BLaER1 (cell line): ENCODE results near the gene TUB.

Source experiments
- H3K27ac ChIP-seq: shearing (Covaris generic); formaldehyde crosslinking; 2 replicates; pipeline ENCODE4 v1.8.1; 2022
- H3K27me3 ChIP-seq: shearing (Covaris generic); formaldehyde crosslinking; 2 replicates; pipeline ENCODE4 v1.8.1; 2022
- H3K36me3 ChIP-seq: shearing (Covaris generic); formaldehyde crosslinking; 2 replicates; pipeline ENCODE4 v1.8.1; 2022
- H3K4me1 ChIP-seq: shearing (Covaris generic); formaldehyde crosslinking; 2 replicates; pipeline ENCODE4 v1.8.1; 2022
- H3K4me2 ChIP-seq: shearing (Covaris generic); formaldehyde crosslinking; 2 replicates; pipeline ENCODE4 v1.8.1; 2022
- H3K4me3 ChIP-seq: shearing (Covaris generic); formaldehyde crosslinking; 2 replicates; pipeline ENCODE4 v1.8.1; 2022
- H3K9ac ChIP-seq: shearing (Covaris generic); formaldehyde crosslinking; 2 replicates; pipeline ENCODE4 v1.8.1; 2022
- H3K9me3 ChIP-seq: shearing (Covaris generic); formaldehyde crosslinking; 2 replicates; pipeline ENCODE4 v1.8.1; 2022
- H4K20me1 ChIP-seq: shearing (Covaris generic); formaldehyde crosslinking; 2 replicates; pipeline ENCODE4 v1.8.1; 2022
- Cebpa-rat ChIP-seq: shearing (Covaris generic); IDR thresholded peaks from 2 replicates; pipeline ENCODE4 v1.8.1; 2022

The TUB gene

DNA sequence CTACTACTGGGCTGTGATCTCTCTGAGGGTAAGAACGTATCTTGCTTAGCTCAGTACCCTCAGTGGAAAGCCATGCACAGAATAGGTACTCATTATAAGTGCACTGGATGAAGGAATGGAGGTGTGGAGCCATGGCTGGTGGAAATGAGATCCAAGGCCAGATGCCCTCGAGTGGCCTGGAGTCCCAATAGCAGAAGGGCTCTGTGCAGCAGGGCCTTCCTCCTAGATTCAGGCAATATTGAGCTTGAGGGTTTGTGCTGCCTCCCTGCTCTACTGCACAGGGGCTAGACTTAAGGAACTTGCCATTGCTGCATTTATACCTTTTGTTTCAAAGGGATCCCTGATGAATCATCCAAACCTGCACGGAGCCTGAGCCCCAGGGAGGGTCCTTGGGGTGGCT, 33.6 kb upstream of the TUB start:
- no peaks in the 10 kb centered on the region for H4K20me1 ChIP-seq
- H3K9me3 ChIP-seq = no peaks in the 10 kb centered on the region
- no peak for TF ChIP-seq Cebpa-rat
- H3K9ac ChIP-seq = no peak overlapping the region
- no peaks in the 10 kb centered on the region for H3K27me3 ChIP-seq
- no peak overlapping the region for H3K27ac ChIP-seq
- no peaks in the 10 kb centered on the region for H3K36me3 ChIP-seq
- H3K4me1 ChIP-seq = no peaks in the 10 kb centered on the region
- H3K4me2 ChIP-seq = no peak overlapping the region
- H3K4me3 ChIP-seq = no peak overlapping the region

DNA sequence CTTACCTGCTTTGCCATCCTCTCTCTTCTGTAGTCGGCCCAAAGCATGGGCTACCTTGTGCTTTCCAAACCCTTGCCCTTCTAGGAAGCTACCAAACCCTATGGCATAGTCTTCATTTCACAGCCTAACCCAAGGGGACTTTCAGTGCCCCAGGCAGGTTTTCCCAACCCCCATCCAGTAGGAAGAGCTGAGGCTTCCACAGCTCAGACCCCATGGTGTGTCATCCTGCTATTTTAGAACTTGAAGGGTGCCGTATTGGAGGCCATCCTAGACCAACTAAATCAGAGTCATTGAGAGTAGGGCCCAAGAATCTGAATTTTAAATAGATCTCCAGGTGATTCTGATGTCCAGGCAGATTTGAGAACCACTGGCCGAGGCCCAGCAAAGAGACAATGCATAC, 31.9 kb upstream of the TUB start:
- Histone ChIP-seq H3K4me3 (no peak overlapping the region), H3K4me2 (no peak overlapping the region), H3K27me3 (no peaks in the 10 kb centered on the region), H3K9me3 (no peaks in the 10 kb centered on the region), H4K20me1 (no peaks in the 10 kb centered on the region), H3K27ac (no peak overlapping the region), H3K4me1 (no peaks in the 10 kb centered on the region), H3K9ac (no peak overlapping the region), H3K36me3 (no peaks in the 10 kb centered on the region)
- no peak for TF ChIP-seq Cebpa-rat

DNA sequence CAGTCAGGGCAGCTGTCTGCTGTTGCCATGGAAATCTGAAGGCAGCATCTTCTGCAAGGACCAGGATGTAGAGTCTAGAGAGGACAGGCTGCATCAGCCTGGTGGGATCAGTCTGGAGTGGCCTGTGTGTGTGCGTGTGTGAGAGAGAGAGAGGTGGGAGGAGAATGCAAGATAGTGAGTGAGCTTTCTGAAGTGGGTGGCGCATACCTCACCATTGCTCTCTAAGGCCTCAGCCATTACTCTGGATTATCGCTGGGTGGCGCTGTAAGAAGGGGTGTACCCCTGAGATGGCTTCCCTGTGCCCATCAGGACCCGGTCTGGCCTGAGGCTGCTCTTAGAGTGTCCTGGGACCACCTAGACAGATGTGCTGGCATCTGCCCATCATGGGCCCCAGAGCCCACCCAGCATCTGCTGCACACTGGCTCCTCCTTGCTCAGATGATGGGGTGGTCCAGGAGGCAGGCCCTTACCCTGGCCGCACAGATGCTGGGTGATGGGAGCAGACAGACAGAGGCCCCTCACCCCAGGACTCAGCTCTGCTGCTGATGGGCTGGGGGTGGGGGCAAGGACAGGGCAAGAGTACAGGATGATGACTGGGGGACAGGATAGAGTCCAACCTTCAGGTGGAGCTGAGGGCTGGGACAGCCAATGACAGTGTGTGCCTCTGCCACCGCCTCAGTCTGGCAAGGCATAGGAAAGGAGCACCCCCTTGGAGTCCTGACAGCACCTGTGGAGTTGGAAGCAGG, 25.7 kb upstream of the TUB start:
- Histone ChIP-seq H3K9ac (no peak overlapping the region), H3K9me3 (no peaks in the 10 kb centered on the region), H3K4me3 (no peak overlapping the region), H3K4me2 (no peak overlapping the region), H3K27me3 (no peaks in the 10 kb centered on the region), H4K20me1 (no peaks in the 10 kb centered on the region), H3K4me1 (no peaks in the 10 kb centered on the region), H3K27ac (no peak overlapping the region), H3K36me3 (no peaks in the 10 kb centered on the region)
- TF ChIP-seq Cebpa-rat = no peak

GRCh38 chr11:8055836-8056526, 25.0 kb upstream of the TUB start:
- no peaks in the 10 kb centered on the region for H4K20me1 ChIP-seq
- H3K27ac ChIP-seq = no peak overlapping the region
- no peaks in the 10 kb centered on the region for H3K4me1 ChIP-seq
- H3K9ac ChIP-seq = no peak overlapping the region
- no peak overlapping the region for H3K4me2 ChIP-seq
- H3K9me3 ChIP-seq = no peaks in the 10 kb centered on the region
- no peak overlapping the region for H3K4me3 ChIP-seq
- no peaks in the 10 kb centered on the region for H3K36me3 ChIP-seq
- no peak for TF ChIP-seq Cebpa-rat
- no peaks in the 10 kb centered on the region for H3K27me3 ChIP-seq

- peaks cover 6% of the 10 kb centered on the region for H3K4me1 ChIP-seq
- H3K27me3 ChIP-seq = no peaks in the 10 kb centered on the region
- TF ChIP-seq Cebpa-rat = peak; percentile 99
- no peak overlapping the region for H3K9ac ChIP-seq
- no peaks in the 10 kb centered on the region for H4K20me1 ChIP-seq
- H3K36me3 ChIP-seq = no peaks in the 10 kb centered on the region
- H3K9me3 ChIP-seq = no peaks in the 10 kb centered on the region
- H3K27ac ChIP-seq = no peak overlapping the region
- no peak overlapping the region for H3K4me3 ChIP-seq
- no peak overlapping the region for H3K4me2 ChIP-seq
These were observed 24.1 kb upstream of the TUB start for GRCh38 chr11:8056810-8057463.

GRCh38 chr11:8058216-8058615, 22.8 kb upstream of the TUB start:
- no peak for TF ChIP-seq Cebpa-rat

GRCh38 chr11:8059030-8059429, 22.0 kb upstream of the TUB start:
- Histone ChIP-seq H3K9ac (no peak overlapping the region), H3K27ac (no peak overlapping the region), H3K4me1 (peaks cover 17% of the 10 kb centered on the region), H3K4me3 (no peak overlapping the region), H3K36me3 (no peaks in the 10 kb centered on the region), H3K27me3 (no peaks in the 10 kb centered on the region), H3K4me2 (no peak overlapping the region), H3K9me3 (no peaks in the 10 kb centered on the region), H4K20me1 (no peaks in the 10 kb centered on the region)
- no peak for TF ChIP-seq Cebpa-rat

More at GRCh38 chr11:8058216-8058615, 22.8 kb upstream of the TUB start:
- H3K4me3 ChIP-seq = no peak overlapping the region
- no peaks in the 10 kb centered on the region for H4K20me1 ChIP-seq
- no peaks in the 10 kb centered on the region for H3K27me3 ChIP-seq
- no peaks in the 10 kb centered on the region for H3K36me3 ChIP-seq
- H3K4me1 ChIP-seq = peaks cover 17% of the 10 kb centered on the region
- no peak overlapping the region for H3K4me2 ChIP-seq
- no peak overlapping the region for H3K9ac ChIP-seq
- H3K27ac ChIP-seq = no peak overlapping the region
- no peaks in the 10 kb centered on the region for H3K9me3 ChIP-seq

DNA sequence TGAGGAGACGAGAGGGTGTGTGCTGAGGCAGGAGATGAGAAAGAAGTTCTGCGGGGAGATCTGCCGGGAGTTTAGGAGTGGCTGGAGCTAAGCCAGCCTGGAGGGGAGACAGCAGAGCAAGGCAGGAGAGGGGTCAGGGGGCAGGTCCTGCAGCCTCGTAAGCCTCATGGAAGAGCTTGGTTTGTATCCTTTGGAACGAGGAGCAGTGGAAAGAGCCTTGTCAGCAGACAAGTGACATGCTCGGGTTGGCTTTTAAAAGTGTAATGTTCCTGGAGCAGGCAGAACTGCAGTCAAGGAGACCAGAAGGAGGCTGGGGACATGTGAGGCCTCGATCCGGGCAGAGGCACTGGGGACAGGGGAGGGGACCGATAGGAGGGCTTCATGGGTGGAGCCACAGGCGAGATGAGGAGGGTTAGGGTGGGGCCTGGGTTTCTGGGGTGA, 21.4 kb upstream of the TUB start:
- TF ChIP-seq Cebpa-rat = no peak
- no peaks in the 10 kb centered on the region for H3K27me3 ChIP-seq
- no peak overlapping the region for H3K4me2 ChIP-seq
- H3K9me3 ChIP-seq = no peaks in the 10 kb centered on the region
- no peak overlapping the region for H3K9ac ChIP-seq
- no peak overlapping the region for H3K27ac ChIP-seq
- no peaks in the 10 kb centered on the region for H4K20me1 ChIP-seq
- peaks cover 17% of the 10 kb centered on the region for H3K4me1 ChIP-seq
- H3K36me3 ChIP-seq = no peaks in the 10 kb centered on the region
- H3K4me3 ChIP-seq = no peak overlapping the region

- Histone ChIP-seq H3K4me2 (no peak overlapping the region), H3K9ac (no peak overlapping the region), H3K36me3 (no peaks in the 10 kb centered on the region), H3K4me1 (peaks cover 17% of the 10 kb centered on the region), H3K27me3 (no peaks in the 10 kb centered on the region), H3K27ac (no peak overlapping the region), H4K20me1 (no peaks in the 10 kb centered on the region), H3K4me3 (no peak overlapping the region), H3K9me3 (no peaks in the 10 kb centered on the region)
- no peak for TF ChIP-seq Cebpa-rat
These were observed 20.8 kb upstream of the TUB start for GRCh38 chr11:8060146-8060719.
